IgD-negative memory B cell (primary cell): ENCODE results near the gene SCGB1A1. TPM values are rescaled to one million over a fixed set of nuclear protein-coding genes. Genes with fewer than 3 reads are reported as not detected.
A peak's percentile ranks its signal among the peaks of the same experiment; 100 is the strongest.
"Not testable (repeated sequence)": the region's sequence is repeated elsewhere in the genome, so short reads cannot be mapped to it uniquely, and the experiment has no call there.

Source experiments
- H3K27ac Mint-ChIP-seq, 3 donors: one replicate each; pipeline ENCODE4 v1.8.0; 2020 to 2022; ENCODE audit warnings: mild to moderate bottlenecking in 3 of 3, mixed read lengths in 3 of 3, moderate library complexity in 1 of 3
- H3K27me3 Mint-ChIP-seq: one replicate; pipeline ENCODE4 v1.8.0; 2021; ENCODE audit warnings: mixed read lengths
- H3K36me3 Mint-ChIP-seq: one replicate; pipeline ENCODE4 v1.8.0; 2020; ENCODE audit warnings: mild to moderate bottlenecking, mixed read lengths
- H3K4me1 Mint-ChIP-seq, 3 donors: one replicate each; pipeline ENCODE4 v1.8.0; 2020 to 2022; ENCODE audit warnings: mixed read lengths in 3 of 3, mild to moderate bottlenecking in 1 of 3
- H3K4me3 Mint-ChIP-seq, 4 donors: one replicate each; pipeline ENCODE4 v1.8.0; 2020 to 2022; ENCODE audit warnings: mild to moderate bottlenecking in 4 of 4, mixed read lengths in 4 of 4, moderate library complexity in 3 of 4
- H3K9me3 Mint-ChIP-seq, 3 donors: one replicate each; pipeline ENCODE4 v1.8.0; 2020 to 2021; ENCODE audit warnings: mixed read lengths in 3 of 3, mild to moderate bottlenecking in 1 of 3
- polyA plus RNA-seq: library from polyadenylated mRNA; unstranded; fragments of 300-500 nt; fragmentation: Illumina TruSeq; gene quantifications from one replicate; pipeline ENCODE4 v1.2.3, GENCODE V29; 2021

The SCGB1A1 gene
- polyA plus RNA-seq = not detected

GRCh38 chr11:62418733-62419132, at the start of gene SCGB1A1:
Gene SCGB1A1 (plus strand): TSS chr11:62419033. CDS start chr11:62419096, 63 bp downstream.
- Mint-ChIP-seq H3K4me1 (peaks cover 0 to 1% (median 0%) of the 10 kb centered on the region in 3 donors), H3K27me3 (peaks cover 4% of the 10 kb centered on the region), H3K4me3 (peak within 1 kb of the TSS in 1 of 4 donors; percentile 72), H3K36me3 (no peaks in the 10 kb centered on the region), H3K9me3 (no peaks in the 10 kb centered on the region), H3K27ac (peak within 1 kb of the TSS in 1 of 3 donors; percentile 22)

- Mint-ChIP-seq H3K27me3 (peaks cover 2% of the 10 kb centered on the region), H3K4me3 (peak overlapping the region in 2 of 4 donors; percentile 51 to 75), H3K4me1 (peaks cover 0 to 5% (median 3%) of the 10 kb centered on the region in 3 donors), H3K9me3 (no peaks in the 10 kb centered on the region), H3K36me3 (no peaks in the 10 kb centered on the region), H3K27ac (no peak overlapping the region)
Observed at GRCh38 chr11:62370743-62371440, 47.9 kb upstream of the SCGB1A1 start.

- Mint-ChIP-seq H3K4me1 (peaks cover 0 to 5% (median 3%) of the 10 kb centered on the region in 3 donors), H3K27me3 (peaks cover 2% of the 10 kb centered on the region), H3K9me3 (no peaks in the 10 kb centered on the region), H3K36me3 (no peaks in the 10 kb centered on the region), H3K27ac (no peak overlapping the region), H3K4me3 (no peak overlapping the region)
Observed at GRCh38 chr11:62372871-62373270, 46.0 kb upstream of the SCGB1A1 start.

- no peaks in the 10 kb centered on the region for H3K9me3 Mint-ChIP-seq
- peaks cover 2% of the 10 kb centered on the region for H3K27me3 Mint-ChIP-seq
- H3K27ac Mint-ChIP-seq = peak overlapping the region in 1 of 3 donors; percentile 64
- peaks cover 0 to 9% (median 6%) of the 10 kb centered on the region in 3 donors for H3K4me1 Mint-ChIP-seq
- peak overlapping the region in 1 of 4 donors; percentile 12 for H3K4me3 Mint-ChIP-seq
- H3K36me3 Mint-ChIP-seq = no peaks in the 10 kb centered on the region
Observed at GRCh38 chr11:62373464-62374119, 45.2 kb upstream of the SCGB1A1 start.

- no peaks in the 10 kb centered on the region for H3K9me3 Mint-ChIP-seq
- peaks cover 0 to 9% (median 6%) of the 10 kb centered on the region in 3 donors for H3K4me1 Mint-ChIP-seq
- peaks cover 2% of the 10 kb centered on the region for H3K27me3 Mint-ChIP-seq
- H3K27ac Mint-ChIP-seq = no peak overlapping the region
- H3K4me3 Mint-ChIP-seq = no peak overlapping the region
- no peaks in the 10 kb centered on the region for H3K36me3 Mint-ChIP-seq
Observed at GRCh38 chr11:62374801-62375200, 44.0 kb upstream of the SCGB1A1 start.

GRCh38 chr11:62378459-62379063, 40.3 kb upstream of the SCGB1A1 start:
- not testable (repeated sequence) for H3K4me3 Mint-ChIP-seq, H3K36me3 Mint-ChIP-seq, H3K27me3 Mint-ChIP-seq, H3K27ac Mint-ChIP-seq, H3K9me3 Mint-ChIP-seq, H3K4me1 Mint-ChIP-seq

- H3K4me1 Mint-ChIP-seq, H3K27ac Mint-ChIP-seq, H3K9me3 Mint-ChIP-seq, H3K27me3 Mint-ChIP-seq, H3K4me3 Mint-ChIP-seq, H3K36me3 Mint-ChIP-seq: not testable (repeated sequence)
Observed at GRCh38 chr11:62379586-62379985, 39.2 kb upstream of the SCGB1A1 start.

GRCh38 chr11:62380821-62381245, 38.0 kb upstream of the SCGB1A1 start:
- H3K9me3 Mint-ChIP-seq, H3K4me3 Mint-ChIP-seq, H3K36me3 Mint-ChIP-seq, H3K4me1 Mint-ChIP-seq, H3K27ac Mint-ChIP-seq, H3K27me3 Mint-ChIP-seq: not testable (repeated sequence)

- no peak overlapping the region for H3K27ac Mint-ChIP-seq
- H3K27me3 Mint-ChIP-seq = peaks cover 3% of the 10 kb centered on the region
- no peak overlapping the region for H3K4me3 Mint-ChIP-seq
- H3K9me3 Mint-ChIP-seq = no peaks in the 10 kb centered on the region
- peaks cover 0 to 5% (median 4%) of the 10 kb centered on the region in 3 donors for H3K4me1 Mint-ChIP-seq
- no peaks in the 10 kb centered on the region for H3K36me3 Mint-ChIP-seq
Observed at GRCh38 chr11:62383822-62384221, 35.0 kb upstream of the SCGB1A1 start.

- H3K36me3 Mint-ChIP-seq, H3K27ac Mint-ChIP-seq, H3K9me3 Mint-ChIP-seq, H3K4me3 Mint-ChIP-seq, H3K4me1 Mint-ChIP-seq, H3K27me3 Mint-ChIP-seq: not testable (repeated sequence)
Observed at GRCh38 chr11:62386083-62386482, 32.8 kb upstream of the SCGB1A1 start.

GRCh38 chr11:62387381-62387780, 31.5 kb upstream of the SCGB1A1 start:
- no peak overlapping the region for H3K4me3 Mint-ChIP-seq
- H3K9me3 Mint-ChIP-seq = no peaks in the 10 kb centered on the region
- H3K27ac Mint-ChIP-seq = no peak overlapping the region
- H3K4me1 Mint-ChIP-seq = peaks cover 0 to 1% (median 0%) of the 10 kb centered on the region in 3 donors
- no peaks in the 10 kb centered on the region for H3K27me3 Mint-ChIP-seq
- H3K36me3 Mint-ChIP-seq = no peaks in the 10 kb centered on the region

GRCh38 chr11:62388999-62389398, 29.8 kb upstream of the SCGB1A1 start:
- peaks cover 0 to 1% (median 0%) of the 10 kb centered on the region in 3 donors for H3K4me1 Mint-ChIP-seq
- H3K36me3 Mint-ChIP-seq = no peaks in the 10 kb centered on the region
- no peak overlapping the region for H3K4me3 Mint-ChIP-seq
- H3K27me3 Mint-ChIP-seq = no peaks in the 10 kb centered on the region
- no peaks in the 10 kb centered on the region for H3K9me3 Mint-ChIP-seq
- H3K27ac Mint-ChIP-seq = no peak overlapping the region

GRCh38 chr11:62390237-62390636, 28.6 kb upstream of the SCGB1A1 start:
- H3K27me3 Mint-ChIP-seq = no peaks in the 10 kb centered on the region
- no peak overlapping the region for H3K27ac Mint-ChIP-seq
- H3K4me1 Mint-ChIP-seq = peaks cover 2 to 7% (median 5%) of the 10 kb centered on the region in 3 donors
- no peaks in the 10 kb centered on the region for H3K9me3 Mint-ChIP-seq
- no peaks in the 10 kb centered on the region for H3K36me3 Mint-ChIP-seq
- H3K4me3 Mint-ChIP-seq = no peak overlapping the region

- H3K4me1 Mint-ChIP-seq = peaks cover 2 to 7% (median 5%) of the 10 kb centered on the region in 3 donors
- no peaks in the 10 kb centered on the region for H3K9me3 Mint-ChIP-seq
- no peak overlapping the region for H3K4me3 Mint-ChIP-seq
- no peaks in the 10 kb centered on the region for H3K27me3 Mint-ChIP-seq
- no peaks in the 10 kb centered on the region for H3K36me3 Mint-ChIP-seq
- H3K27ac Mint-ChIP-seq = no peak overlapping the region
Observed at GRCh38 chr11:62390722-62391121, 28.1 kb upstream of the SCGB1A1 start.

GRCh38 chr11:62391642-62392425, 27.0 kb upstream of the SCGB1A1 start:
- H3K4me3 Mint-ChIP-seq = no peak overlapping the region
- H3K9me3 Mint-ChIP-seq = no peaks in the 10 kb centered on the region
- H3K27me3 Mint-ChIP-seq = no peaks in the 10 kb centered on the region
- no peak overlapping the region for H3K27ac Mint-ChIP-seq
- H3K4me1 Mint-ChIP-seq = peaks cover 2 to 5% (median 5%) of the 10 kb centered on the region in 3 donors
- H3K36me3 Mint-ChIP-seq = no peaks in the 10 kb centered on the region
